HG02588 (cell line): ENCODE results near the gene FBXL7.

ENCODE experiments used
- ATAC-seq: cut with Tn5 transposase; IDR thresholded peaks from one replicate; pipeline ENCODE4 v1.9.1; 2021; ENCODE audit warnings: mild to moderate bottlenecking, moderate library complexity; ENCODE audit not compliant: unreplicated experiment

The FBXL7 gene

DNA sequence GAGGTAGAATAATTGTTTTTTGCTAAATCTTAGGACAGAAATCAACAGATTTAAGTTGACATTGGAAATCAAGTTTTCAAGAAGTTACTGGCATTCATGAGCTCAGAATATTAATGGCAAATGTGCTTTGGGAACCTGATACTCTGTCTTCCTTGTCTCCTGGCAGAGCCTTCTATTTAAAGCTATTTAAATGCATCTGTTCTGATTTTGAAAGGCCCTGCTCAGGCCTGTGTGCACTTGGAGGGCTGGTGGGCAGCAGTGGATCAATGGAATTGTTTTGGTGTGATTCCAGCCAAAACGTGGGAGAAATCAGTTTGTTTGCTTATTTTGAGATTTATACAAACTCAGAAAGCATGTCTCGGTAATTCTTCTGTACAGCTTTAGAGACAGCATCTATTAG is 38.5 kb downstream of the FBXL7 start:
- no peak for ATAC-seq

DNA sequence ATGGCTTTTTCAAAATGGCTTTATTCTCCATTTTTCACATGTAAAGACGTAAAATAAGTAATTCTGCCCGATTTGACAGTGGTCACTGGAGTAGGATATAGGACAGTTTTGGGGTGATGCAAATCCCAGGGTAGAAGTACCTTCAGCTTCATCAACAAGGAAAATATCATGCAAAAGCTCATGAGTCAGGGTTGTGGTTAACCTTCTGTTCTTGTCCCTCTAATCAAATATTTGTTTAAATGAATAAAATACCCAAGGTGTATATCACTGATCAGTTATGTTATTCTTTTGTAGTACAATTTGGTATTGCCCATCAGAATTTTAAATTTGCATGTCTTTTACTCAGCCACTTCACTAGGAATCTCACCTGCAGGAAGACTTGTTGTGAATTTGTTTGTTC is 40.0 kb downstream of the FBXL7 start:
- ATAC-seq = no peak

DNA sequence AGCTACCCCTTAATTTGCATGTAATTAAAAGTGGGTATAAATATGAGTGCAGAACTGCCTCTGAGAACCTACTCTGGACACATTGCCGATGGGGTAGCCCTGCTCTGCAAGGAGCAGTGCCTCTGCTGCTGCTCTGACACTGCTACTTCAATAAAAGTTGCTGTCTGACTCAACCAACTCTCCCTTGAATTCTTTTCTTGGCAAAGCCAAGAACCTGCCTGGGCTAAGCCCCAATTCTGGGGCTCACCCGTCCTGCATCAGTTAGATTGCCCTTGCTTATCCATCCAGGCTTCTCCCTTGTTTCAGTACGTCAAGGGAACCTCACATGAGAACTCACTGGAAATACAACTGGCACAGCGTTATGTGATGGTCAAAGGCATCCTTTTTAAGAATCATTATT is 44.1 kb downstream of the FBXL7 start:
- ATAC-seq = no peak

DNA sequence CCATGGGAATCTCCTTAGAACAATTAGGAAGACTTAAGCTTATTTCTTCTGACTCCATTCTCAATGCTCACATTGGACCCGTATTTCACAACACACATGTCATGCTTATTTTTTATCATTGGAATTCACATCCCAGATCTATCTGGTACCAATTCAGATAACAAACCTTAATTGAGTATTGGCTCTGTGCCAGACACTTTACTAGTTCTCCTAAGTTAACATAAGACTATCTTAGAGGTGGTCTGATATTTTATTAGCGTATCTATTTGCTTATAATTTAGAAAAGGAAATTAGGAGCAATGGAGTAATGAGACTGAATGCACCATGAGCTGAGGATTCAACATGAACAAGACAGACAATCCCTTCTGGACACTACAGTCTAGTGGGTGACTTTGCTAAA is 45.1 kb downstream of the FBXL7 start:
- no peak for ATAC-seq

DNA sequence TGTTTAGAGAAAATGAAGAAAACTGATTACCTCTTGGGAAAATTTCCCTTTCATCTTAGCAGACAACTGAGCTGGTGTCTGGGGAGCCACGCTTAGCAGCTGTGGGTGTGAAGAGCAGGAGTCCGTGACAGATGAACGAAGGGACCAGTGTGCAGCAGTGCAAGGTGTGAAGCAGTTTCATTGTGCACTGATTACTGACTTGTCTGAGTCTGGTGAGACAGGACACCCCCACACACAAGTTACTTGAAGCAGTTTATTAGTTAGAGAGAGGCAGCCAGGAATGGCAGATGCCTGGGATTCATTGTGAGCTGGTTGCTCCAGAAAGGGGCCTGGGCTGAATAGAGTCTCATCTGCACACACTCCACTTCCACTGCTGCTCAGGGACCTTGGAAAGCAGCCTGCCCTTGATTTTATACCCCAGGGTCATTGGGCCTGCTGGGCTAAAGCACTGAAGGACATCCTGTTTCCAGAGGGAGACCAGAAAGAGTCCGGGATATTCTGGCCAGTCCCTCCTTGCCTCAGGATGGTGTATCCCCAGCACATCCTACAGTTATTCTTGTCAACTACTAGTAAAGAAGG is 47.4 kb downstream of the FBXL7 start:
- no peak for ATAC-seq

DNA sequence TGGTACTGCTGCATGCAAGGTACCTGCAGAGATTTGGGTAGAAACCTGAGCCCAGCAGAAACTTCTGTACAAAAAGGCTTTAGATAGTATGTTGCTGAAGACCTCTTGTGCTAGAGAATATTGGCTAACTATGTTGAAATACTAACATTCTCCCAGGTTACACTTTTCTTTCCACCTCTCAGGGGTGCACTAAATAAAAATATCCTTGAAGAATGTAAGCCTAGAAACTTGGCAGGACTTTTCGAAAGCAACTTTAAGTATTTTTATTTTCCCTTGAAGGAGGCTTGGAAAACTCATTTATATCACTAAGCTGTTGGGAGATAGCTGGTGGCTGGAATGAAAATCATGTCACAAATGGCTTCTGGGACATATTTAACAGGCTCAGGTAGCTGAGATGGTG is 50.0 kb downstream of the FBXL7 start:
- ATAC-seq = no peak

DNA sequence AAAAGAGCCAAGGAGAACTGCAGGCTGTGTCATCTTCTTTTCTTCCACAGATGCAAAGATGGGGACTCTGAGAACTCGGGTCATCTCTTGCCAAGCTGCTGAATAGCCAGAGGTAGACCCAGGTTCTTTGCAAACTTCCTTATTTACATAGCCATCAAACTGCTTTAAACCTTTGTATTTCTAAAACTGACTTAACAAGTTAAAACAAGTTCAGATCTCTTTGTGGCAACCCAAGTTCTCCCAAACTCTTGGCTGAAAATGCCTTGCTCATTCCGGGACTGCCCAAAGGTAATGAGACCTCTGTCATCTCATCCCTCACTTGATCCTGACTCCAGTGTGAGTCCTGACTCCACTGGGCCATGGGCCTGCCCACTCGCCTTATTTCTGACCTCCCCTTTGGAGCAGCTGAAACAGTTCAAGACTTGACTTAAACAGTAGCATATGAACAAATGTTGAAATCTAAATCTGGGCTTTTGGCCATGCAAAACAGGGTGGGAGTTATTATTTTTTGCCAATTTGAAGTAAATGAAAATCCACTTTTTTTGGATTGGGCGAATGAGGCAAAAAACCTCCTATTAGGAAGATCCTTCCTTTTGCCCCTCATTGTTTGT is 50.6 kb downstream of the FBXL7 start:
- no peak for ATAC-seq

DNA sequence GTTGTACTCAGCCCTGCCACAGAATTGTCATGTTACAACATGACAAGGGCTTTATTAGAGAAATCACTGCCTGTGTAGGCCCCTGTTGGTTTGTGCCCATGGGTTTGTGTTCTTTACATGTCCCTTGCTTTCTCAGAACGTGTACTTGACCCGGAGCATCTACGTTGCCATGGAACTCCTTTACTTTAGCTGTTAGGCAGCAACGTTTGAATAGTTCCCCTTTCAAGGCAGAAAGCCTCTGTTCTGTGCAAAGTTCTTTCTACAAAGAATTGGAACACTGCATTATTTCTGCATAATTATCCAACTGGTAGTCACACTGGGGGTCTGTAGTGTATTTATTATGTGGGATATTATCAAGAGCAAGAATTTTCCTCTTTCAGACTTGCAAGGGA is 51.1 kb downstream of the FBXL7 start:
- ATAC-seq = no peak

DNA sequence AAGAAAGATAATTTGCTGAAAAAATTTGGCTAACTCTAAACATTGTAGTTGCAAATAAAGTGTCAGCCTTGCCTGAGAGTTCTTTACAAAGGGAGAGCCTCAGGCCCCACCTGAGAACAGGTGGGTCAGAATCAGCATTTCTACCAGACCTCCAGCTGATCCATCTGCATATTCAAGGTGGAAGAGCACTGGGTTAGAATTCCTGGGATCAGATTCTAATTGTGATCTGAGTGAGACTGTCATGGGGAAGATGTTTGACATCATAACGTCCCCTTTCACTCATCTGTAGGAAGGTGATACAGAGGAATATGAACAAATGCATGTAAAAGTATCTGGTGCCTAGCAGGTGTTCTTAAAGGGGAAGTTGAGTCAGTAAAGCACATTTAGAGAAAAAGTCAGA is 54.6 kb downstream of the FBXL7 start:
- no peak for ATAC-seq

DNA sequence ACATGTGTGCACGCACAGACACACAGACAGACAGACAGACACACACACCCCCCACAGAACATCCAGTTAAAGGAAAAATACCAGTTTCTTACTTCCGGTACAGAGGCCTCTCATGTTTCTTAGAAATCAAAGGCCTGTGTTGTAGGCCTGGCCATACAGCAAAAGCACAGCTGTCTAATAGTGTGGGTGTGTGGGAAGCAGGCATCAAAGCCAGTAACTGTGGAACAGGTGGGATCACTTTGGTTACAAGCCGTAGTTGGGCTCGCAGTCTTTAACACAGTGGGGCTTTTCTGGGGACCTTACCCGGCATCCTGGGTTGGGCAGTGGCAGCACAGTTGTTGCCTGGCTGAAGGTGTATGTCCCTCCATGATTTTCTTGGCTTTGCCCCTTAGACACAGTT is 55.2 kb downstream of the FBXL7 start:
- ATAC-seq = no peak

DNA sequence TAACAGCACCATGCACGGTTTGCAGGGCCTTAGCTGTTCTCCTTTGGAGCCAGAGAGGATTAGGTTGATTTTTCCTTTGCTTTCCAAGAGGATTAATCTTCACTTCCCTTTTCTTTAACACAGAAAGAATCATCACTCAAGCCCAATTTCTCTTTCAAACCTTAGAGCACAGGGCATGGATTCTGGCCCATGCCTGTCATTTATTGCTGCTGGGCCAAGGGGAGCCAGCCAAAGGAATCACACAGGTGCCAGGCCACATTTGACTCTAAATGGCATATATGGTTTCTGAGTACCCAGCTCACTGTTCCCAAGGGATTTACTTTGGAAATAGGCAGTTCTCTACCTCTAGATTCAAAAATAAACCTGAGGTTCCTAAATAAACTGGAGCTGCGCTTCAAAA is 58.3 kb downstream of the FBXL7 start:
- no peak for ATAC-seq

DNA sequence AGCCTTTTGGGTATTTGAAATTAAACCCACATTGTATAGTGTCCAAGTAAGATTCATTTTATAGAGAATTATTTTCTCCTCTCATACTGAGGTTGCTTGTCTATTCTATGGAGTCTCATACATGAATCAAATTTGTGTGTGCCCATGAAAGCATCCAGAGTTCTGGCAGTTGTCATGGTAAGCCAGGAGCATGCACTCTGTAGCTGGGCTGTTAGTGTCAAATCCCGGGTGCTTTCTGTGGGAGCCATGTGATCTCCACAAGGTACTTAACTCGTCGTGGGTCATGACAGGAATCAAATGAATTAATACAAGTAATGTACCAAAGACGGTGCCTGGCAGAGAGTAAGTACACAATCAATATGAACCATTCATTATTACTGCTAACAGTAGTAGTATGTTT is 58.7 kb downstream of the FBXL7 start:
- no peak for ATAC-seq

DNA sequence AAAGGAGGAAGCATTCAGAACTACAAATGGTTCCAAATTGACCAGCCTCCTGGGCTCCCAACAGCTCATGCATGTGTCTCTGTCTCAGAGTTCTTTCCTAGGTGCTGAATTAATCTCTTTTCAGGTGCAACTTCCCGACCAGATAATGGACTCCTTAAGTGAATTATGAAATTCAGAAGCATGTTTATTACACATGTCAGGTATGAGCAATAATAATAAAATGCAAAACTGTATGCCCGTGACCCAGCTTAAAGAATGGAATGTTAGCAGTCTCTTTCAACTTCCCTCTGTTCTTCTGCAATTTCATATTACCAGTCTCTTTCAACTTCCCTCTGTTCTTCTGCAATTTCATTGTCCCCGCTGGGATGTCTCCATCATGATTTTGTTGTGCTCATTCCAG is 60.4 kb downstream of the FBXL7 start:
- no peak for ATAC-seq

DNA sequence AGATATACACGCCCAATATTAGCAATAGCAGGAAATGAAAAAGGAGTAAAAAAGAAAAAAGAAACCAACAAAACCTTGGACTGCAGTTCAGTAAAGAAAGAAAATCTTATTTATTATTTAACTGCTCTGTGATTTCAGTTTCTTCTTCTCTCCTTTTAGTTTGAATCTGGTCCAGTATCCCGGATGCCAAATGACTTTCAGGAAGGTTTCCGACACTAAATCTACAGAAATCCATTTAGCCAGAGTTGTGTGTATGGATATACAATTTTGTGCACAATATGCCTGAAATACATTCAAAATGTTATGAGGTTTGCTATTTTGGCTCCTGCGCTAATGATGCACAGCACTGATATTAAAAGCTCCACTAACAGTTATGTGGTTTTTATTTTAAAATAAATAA is 64.5 kb downstream of the FBXL7 start:
- no peak for ATAC-seq

DNA sequence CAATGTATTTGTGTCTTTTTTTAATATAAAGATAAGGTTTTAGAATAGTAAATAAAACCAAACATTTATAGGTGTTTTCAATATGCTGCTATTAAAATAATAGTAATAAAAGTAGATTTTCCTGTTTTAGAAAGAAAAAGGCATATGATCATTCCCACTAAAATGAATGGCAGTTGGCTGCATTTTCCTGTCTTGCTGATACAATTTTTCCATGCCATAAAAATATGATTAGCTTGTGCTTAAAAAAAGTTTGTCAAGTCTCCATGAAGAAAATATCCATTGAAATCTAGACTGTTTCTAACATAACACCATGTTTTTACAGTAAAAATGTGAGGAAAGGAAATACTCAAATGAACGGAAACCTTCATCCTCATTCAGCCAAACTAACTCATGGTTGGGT is 65.0 kb downstream of the FBXL7 start:
- no peak for ATAC-seq

DNA sequence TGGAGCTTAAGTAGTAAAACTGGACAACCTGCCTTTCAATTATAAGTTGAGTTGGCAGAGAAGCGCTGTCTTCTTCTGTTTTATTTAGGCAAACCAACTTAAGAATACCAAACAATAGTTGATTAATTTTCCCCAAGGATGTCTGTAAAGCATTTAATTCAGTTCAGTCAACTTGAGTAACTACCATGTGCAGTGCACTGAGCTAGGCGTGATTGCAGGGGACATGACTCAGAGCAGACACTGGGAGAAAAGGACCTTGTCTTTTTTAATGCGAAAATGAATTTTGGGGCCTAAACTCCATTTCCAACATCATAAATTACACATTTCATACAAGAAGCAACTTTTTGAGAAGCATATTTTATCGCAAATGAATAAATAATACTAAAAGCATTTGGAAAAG is 66.3 kb downstream of the FBXL7 start:
- no peak for ATAC-seq

DNA sequence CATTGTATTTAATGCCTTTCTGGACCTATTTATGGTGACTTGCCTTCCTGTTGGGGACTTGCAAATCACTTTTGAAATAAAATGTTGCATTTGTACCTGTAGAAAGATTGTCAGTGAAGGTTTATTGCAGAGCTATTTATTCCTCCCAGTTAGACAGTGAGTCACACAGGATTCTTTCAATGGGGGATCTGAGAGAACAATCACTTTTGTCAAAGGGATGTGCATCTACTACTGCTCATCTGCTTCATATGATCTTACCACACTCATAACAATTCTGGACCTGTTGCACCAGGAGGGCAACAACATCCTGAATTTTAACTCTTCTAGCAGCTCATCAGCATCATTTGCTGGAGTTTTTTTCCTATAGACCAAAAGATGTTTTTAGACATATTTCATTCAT is 66.8 kb downstream of the FBXL7 start:
- ATAC-seq = no peak

DNA sequence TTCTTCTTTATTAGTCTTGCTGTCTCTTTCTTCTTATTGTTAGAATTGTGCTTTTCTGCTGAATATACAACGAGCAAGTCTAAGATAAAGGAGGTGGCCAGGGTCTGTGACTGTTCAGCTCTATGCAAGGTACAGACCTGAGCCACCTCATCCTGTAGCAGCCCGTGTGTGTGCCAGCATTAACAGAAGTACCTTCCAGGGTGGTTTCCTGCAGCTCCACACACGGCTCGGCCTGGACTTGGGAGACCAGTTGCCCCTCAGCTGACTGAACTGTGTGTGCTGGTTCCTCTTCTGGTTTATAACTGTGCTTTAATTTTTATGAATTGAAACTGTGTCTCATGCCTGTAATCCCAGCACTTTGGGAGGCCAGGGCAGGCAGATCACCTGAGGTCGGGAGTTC is 70.5 kb downstream of the FBXL7 start:
- no peak for ATAC-seq

DNA sequence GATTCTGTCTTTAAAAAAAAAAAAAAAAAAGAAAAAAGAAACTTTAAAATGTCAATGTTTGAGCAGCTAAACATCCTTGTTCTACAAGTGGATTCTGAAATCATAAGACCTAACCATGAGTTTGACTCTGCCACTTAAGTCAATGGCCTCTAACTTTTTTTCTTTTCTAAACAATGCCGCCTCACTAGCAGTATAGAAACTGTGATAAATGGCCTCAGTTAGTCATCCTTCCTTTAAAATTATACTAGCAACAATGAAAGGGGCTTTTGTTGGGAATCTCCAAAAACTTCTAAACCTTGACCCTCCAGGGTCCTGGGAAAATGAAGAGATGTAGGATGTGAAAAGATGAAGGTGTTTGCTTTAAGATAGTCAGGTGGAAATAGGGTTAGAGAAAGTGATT is 71.1 kb downstream of the FBXL7 start:
- no peak for ATAC-seq

DNA sequence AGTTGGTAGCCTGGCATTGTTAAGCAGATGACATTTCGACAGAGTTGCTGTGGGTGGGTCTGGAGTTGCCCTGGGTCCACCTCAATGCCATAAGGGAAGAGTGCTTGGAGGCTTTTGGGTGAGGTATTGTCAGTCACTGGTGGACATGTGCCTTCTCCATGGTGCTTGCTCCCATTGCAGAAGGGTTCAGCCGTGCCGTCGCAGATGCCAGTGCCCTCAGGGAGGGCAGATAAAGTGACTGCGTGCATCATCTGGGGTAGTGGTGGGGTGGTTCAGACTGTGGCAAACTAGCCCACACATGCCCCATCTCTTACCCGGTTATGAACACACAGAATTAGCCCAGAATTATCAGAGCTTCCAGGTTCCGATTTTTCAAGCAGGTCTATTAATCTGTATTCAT is 71.6 kb downstream of the FBXL7 start:
- no peak for ATAC-seq

DNA sequence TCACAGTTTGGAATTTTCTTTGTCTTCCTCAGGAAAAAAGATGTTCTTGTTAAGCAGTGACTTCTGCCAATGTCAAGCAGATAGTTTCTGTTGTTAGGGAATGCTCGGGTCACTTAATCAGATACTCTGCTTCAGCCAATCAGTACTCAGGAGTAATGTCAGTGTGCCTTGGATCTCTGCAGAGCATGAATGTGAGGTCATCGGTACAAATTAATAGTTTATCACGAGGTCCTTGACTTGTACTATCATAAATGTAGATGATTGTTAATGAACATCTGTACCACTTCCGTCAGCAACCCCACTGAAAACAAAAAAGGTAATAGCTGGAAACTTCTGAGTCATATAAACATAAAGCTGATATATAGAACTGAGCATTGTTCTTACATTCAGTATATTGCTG is 73.6 kb downstream of the FBXL7 start:
- no peak for ATAC-seq

DNA sequence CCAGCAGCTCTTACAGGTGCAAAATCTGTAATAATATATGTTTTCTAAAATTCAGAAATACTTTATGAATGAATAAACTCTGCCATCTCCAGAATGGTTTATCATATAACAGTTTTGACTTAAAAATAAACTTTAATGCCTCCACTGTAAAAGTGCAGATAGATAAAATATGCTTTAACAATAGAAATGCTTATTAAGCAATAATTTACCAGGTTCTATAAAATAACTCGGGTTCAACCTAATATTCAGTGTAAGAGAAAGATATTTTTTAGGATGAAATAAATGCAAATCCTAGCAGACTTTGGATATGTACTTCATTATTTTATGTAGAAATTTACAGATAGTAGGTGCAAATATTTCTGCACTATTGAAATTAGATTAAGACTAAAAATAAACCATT is 74.1 kb downstream of the FBXL7 start:
- ATAC-seq = no peak

DNA sequence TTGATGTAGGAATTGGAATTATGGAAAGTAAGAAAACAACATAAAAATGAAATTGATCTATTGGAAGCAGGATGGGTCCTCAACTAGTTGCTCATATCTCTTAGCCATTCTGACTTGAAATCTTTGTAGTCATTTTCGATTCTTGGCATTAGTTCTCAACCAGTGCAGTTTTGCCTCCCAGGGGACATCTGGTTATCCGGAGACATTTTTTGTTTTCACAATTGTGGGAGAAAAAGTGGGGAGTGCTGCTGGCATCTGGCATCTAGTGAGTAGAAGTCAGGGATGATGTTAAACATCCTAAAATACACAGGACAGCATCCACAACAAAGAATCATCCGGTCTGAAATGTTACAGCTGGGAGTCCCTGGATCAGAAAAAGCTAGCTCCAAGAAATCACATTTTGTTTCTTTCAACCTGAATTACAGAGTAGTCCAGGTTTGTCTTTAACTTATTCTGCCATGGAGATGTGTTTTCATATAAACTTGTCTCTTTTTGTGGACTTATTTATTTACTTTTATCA is 74.9 kb downstream of the FBXL7 start:
- no peak for ATAC-seq
